K562 (cell line): ENCODE measurements around the gene GJA5. TPM values are rescaled to one million over a fixed set of nuclear protein-coding genes. Genes with fewer than 3 reads are reported as not detected.

Experiments
- ATAC-seq: fragments of 200-7000 bp; cut with Tn5 transposase; 3 replicates; pipeline ENCODE4 v1.9.1; 2020; ENCODE audit warnings: moderate library complexity
- BruUV-seq: library from RNA; stranded (reverse); fragments of 400-500 nt; replicated peaks from 2 replicates; lab custom pipeline; 2021; lab: Mats Ljungman, UMichigan
- CTCF ChIA-PET: fragments of 300-600 bp; formaldehyde crosslinking; extraction: SDS; loops from one replicate; lab custom pipeline; 2021; ENCODE audit warnings: low intra/inter-chr PET ratio; lab: Yijun Ruan, JAX
- POLR2A ChIA-PET: fragments of 300-600, 350-650 bp; sonication (Branson Sonifier 250); formaldehyde crosslinking; extraction: SDS; loops from one replicate; lab custom pipeline; 2021; ENCODE audit warnings: antibody characterized with exemption, inconsistent platforms; lab: Yijun Ruan, JAX
- DNase-seq, 4 experiments: peaks; one replicate each; pipeline versions ENCODE4 v3.0.0 to v3.0.0-alpha.2; 2011 to 2018; ENCODE audit warnings: low spot score in 3 of 4, mixed read lengths in 3 of 4; ENCODE audit errors: extremely low read depth in 1 of 4
- FAIRE-seq: peaks from 2 replicates; lab custom pipeline; 2011; peaks lifted over from hg19 to GRCh38; lab: Jason Lieb, UNC
- H2AFZ ChIP-seq: 2 replicates; pipeline ENCODE4 v1.6.0; 2011; ENCODE audit warnings: low read depth, low read length, control low read depth, inconsistent platforms
- H3K27ac ChIP-seq: fragments of 200-600 bp; 3 replicates; pipeline ENCODE4 v1.8.0; 2011; ENCODE audit warnings: low read depth, mild to moderate bottlenecking, control low read depth, inconsistent platforms, low read length, moderate library complexity, mixed read lengths; ENCODE audit errors: extremely low read depth
- H3K27me3 ChIP-seq, 2 experiments: fragments of 300-600 bp in 1 of 2; 2 replicates in 1 of 2; 3 replicates in 1 of 2; pipeline versions ENCODE4 v1.6.0 to v1.8.0; 2011; ENCODE audit warnings: inconsistent platforms in 2 of 2, low read length in 2 of 2, mild to moderate bottlenecking in 1 of 2, mixed read lengths in 1 of 2, moderate library complexity in 1 of 2; ENCODE audit not compliant: control insufficient read depth in 2 of 2, insufficient read depth in 2 of 2
- H3K36me3 ChIP-seq: fragments of 300-600 bp; 3 replicates; pipeline ENCODE4 v1.8.0; 2011; ENCODE audit warnings: mild to moderate bottlenecking, low read length, inconsistent platforms; ENCODE audit not compliant: control insufficient read depth, insufficient read depth
- H3K4me1 ChIP-seq, 2 experiments: fragments of 200-600 bp in 1 of 2; replicated peaks in 1 of 2; 2 replicates in 1 of 2; 3 replicates in 1 of 2; pipeline versions ENCODE4 v1.5.1 to v1.8.0; 2011; ENCODE audit warnings: inconsistent platforms in 2 of 2, low read length in 2 of 2, mild to moderate bottlenecking in 1 of 2, mixed read lengths in 1 of 2, moderate library complexity in 1 of 2; ENCODE audit not compliant: control insufficient read depth in 2 of 2, insufficient read depth in 2 of 2
- H3K4me2 ChIP-seq: 2 replicates; pipeline ENCODE4 v1.6.1; 2011; ENCODE audit warnings: low read length, control low read depth, inconsistent platforms, mixed read lengths; ENCODE audit not compliant: insufficient read depth
- H3K4me3 ChIP-seq: fragments of 200-600 bp; sonication (generic), shearing (Covaris generic); 2 replicates; pipeline ENCODE4 v1.5.1; 2016; ENCODE audit warnings: control low read depth, inconsistent platforms
- H3K79me2 ChIP-seq: fragments of 200-600 bp; 3 replicates; pipeline ENCODE4 v1.8.0; 2011; ENCODE audit warnings: low read length, inconsistent platforms; ENCODE audit not compliant: control insufficient read depth, insufficient read depth
- H3K9ac ChIP-seq, 2 experiments: 2 replicates each; pipeline versions ENCODE4 v1.6.0 to v1.6.1; 2011; ENCODE audit warnings: low read depth in 2 of 2, low read length in 2 of 2, control low read depth in 1 of 2, inconsistent platforms in 1 of 2, mild to moderate bottlenecking in 1 of 2, mixed read lengths in 1 of 2; ENCODE audit not compliant: insufficient read depth in 1 of 2
- H3K9me1 ChIP-seq: one replicate; pipeline ENCODE4 v1.6.0; 2011; ENCODE audit warnings: inconsistent platforms, mild to moderate bottlenecking, low read length, moderate library complexity; ENCODE audit not compliant: control insufficient read depth, insufficient read depth
- H3K9me3 ChIP-seq: replicated peaks from 2 replicates; pipeline ENCODE4 v1.5.1; 2011; ENCODE audit warnings: low read depth, low read length, inconsistent platforms; ENCODE audit not compliant: control insufficient read depth, insufficient read depth
- H4K20me1 ChIP-seq: replicated peaks from 2 replicates; pipeline ENCODE4 v1.6.1; 2011; ENCODE audit warnings: low read length, inconsistent platforms, mixed read lengths; ENCODE audit not compliant: control insufficient read depth, insufficient read depth
- CEBPG ChIP-seq, 3 experiments: fragments of 200-800 bp in 1 of 3; sonication (Bioruptor generic) in 1 of 3; sonication (generic) in 1 of 3; formaldehyde crosslinking in 1 of 3; IDR thresholded peaks in 2 of 3; conservative IDR thresholded peaks in 1 of 3; 2 replicates each; pipeline versions ENCODE4 v1.6.1 to v1.8.0; 2016 to 2022; ENCODE audit warnings: missing compliant biosample characterization in 2 of 3, missing genetic modification characterization in 2 of 3, mild to moderate bottlenecking in 1 of 3, missing genetic modification reagents in 1 of 3
- CREB3L1 ChIP-seq: fragments of 450-650 bp; IDR thresholded peaks from 2 replicates; pipeline ENCODE4 v1.6.1; 2014; ENCODE audit warnings: low read depth, mild to moderate bottlenecking, moderate library complexity, borderline replicate concordance
- FOS ChIP-seq: IDR thresholded peaks from 3 replicates; pipeline ENCODE4 v1.6.1; 2011; ENCODE audit not compliant: insufficient read length; ENCODE audit errors: extremely low read depth
- FOXK2 ChIP-seq, 2 experiments: fragments of 450-650 bp; IDR thresholded peaks in 1 of 2; conservative IDR thresholded peaks in 1 of 2; 2 replicates each; pipeline ENCODE4 v1.6.1; 2016; ENCODE audit warnings: low read depth in 2 of 2, mild to moderate bottlenecking in 1 of 2
- FUS ChIP-seq: fragments of 200-400 bp; formaldehyde crosslinking; optimal IDR thresholded peaks from 2 replicates; pipeline ENCODE3; 2017; ENCODE audit warnings: low read depth, low read length
- HMG20A ChIP-seq: fragments of 450-650 bp; formaldehyde crosslinking; conservative IDR thresholded peaks from 2 replicates; pipeline ENCODE4 v1.4.0; 2020; ENCODE audit warnings: mild to moderate bottlenecking, mixed read lengths
- HNRNPLL ChIP-seq: fragments of 200-400 bp; formaldehyde crosslinking; IDR thresholded peaks from 2 replicates; pipeline ENCODE4 v1.6.1; 2017; ENCODE audit warnings: low read length, low read depth, mild to moderate bottlenecking; ENCODE audit not compliant: poor library complexity, severe bottlenecking
- NUFIP1 ChIP-seq: fragments of 450-650 bp; IDR thresholded peaks from 2 replicates; pipeline ENCODE4 v1.6.1; 2018; ENCODE audit not compliant: partially characterized antibody
- PREB ChIP-seq: sonication (generic); formaldehyde crosslinking; IDR thresholded peaks from 2 replicates; pipeline ENCODE4 v1.8.1; 2023; ENCODE audit warnings: mild to moderate bottlenecking, missing genetic modification reagents
- PRPF4 ChIP-seq: fragments of 200-400 bp; formaldehyde crosslinking; IDR thresholded peaks from one replicate; pipeline ENCODE4 v1.6.1; 2017; ENCODE audit warnings: low read length, low read depth, mild to moderate bottlenecking; ENCODE audit not compliant: insufficient read depth, poor library complexity, severe bottlenecking
- RBM14 ChIP-seq: fragments of 200-400 bp; formaldehyde crosslinking; IDR thresholded peaks from 2 replicates; pipeline ENCODE4 v1.6.1; 2018; ENCODE audit warnings: low read depth, mild to moderate bottlenecking, low read length, moderate library complexity, borderline replicate concordance; ENCODE audit not compliant: insufficient read depth
- STAT5B ChIP-seq: fragments of 250-450 bp; sonication (Bioruptor Pico); IDR thresholded peaks from 2 replicates; pipeline ENCODE4 v1.8.0; 2021; ENCODE audit warnings: mild to moderate bottlenecking, inconsistent platforms
- TCF3 ChIP-seq: sonication (generic); formaldehyde crosslinking; IDR thresholded peaks from 2 replicates; pipeline ENCODE4 v1.4.0; 2020; ENCODE audit warnings: mild to moderate bottlenecking, missing genetic modification reagents
- XRCC3 ChIP-seq: fragments of 450-650 bp; IDR thresholded peaks from 2 replicates; pipeline ENCODE4 v1.6.1; 2017; ENCODE audit warnings: mild to moderate bottlenecking, moderate library complexity
- ZBTB7A ChIP-seq: IDR thresholded peaks from 2 replicates; pipeline ENCODE4 v1.6.1; 2011; ENCODE audit warnings: low read depth, mild to moderate bottlenecking, low read length, moderate library complexity, borderline replicate concordance; ENCODE audit not compliant: control insufficient read depth
- ZNF764 ChIP-seq: fragments of 250-450 bp; sonication (Bioruptor Pico); IDR thresholded peaks from 2 replicates; pipeline ENCODE4 v1.4.0; 2020; ENCODE audit warnings: low read depth, mild to moderate bottlenecking, moderate library complexity
- ZZZ3 ChIP-seq: fragments of 450-650 bp; IDR thresholded peaks from 2 replicates; pipeline ENCODE4 v1.6.1; 2016; ENCODE audit warnings: antibody characterized with exemption, mild to moderate bottlenecking, moderate library complexity
- WGBS: fragments of 100-300 bp; shearing (Covaris generic); methylation state at CpG from one replicate; pipeline ENCODE4 v1.1.6; 2016; ENCODE audit warnings: low coverage, mixed read lengths; ENCODE audit not compliant: insufficient coverage; ENCODE audit errors: missing lambda C conversion rate; 5-methylcytosine and 5-hydroxymethylcytosine counted together
- in situ Hi-C: fragments of 300-500 bp; cut with MboI; formaldehyde crosslinking; loops from 4 replicates; pipeline ENCODE4 v1.15.0; 2018; ENCODE audit warnings: inconsistent platforms, mixed read lengths
- intact Hi-C: fragments of 100-400 bp; cut with micrococcal nuclease; formaldehyde crosslinking; loops from 2 replicates; pipeline ENCODE4 v1.14.2; 2022
- polyA plus RNA-seq, 8 experiments: library from polyadenylated mRNA; depleted of rRNA in 4 of 8; stranded (reverse) in 5 of 8; unstranded in 3 of 8; fragments of >200 nt; fragmentation: Nextera tagmentation in 2 of 8; fragmentation: Illumina TruSeq in 1 of 8; extraction: Ambion mirVana in 2 of 8; extraction: Trizol in 1 of 8; gene quantifications; 2 replicates each; pipeline versions ENCODE4 v1.2.1 to v1.2.3, GENCODE V29; 2011 to 2014; ENCODE audit warnings: inconsistent platforms in 1 of 8, missing spikeins in 1 of 8
- total RNA-seq, 7 experiments: library from RNA; depleted of rRNA in 6 of 7; stranded (reverse); fragments of >200 nt in 6 of 7; fragmentation: Illumina TruSeq in 2 of 7; extraction: Trizol in 2 of 7; gene quantifications; 2 replicates each; pipeline versions ENCODE4 v1.2.1 to v1.2.3, GENCODE V29; 2011 to 2021; ENCODE audit warnings: low replicate concordance in 1 of 7

The GJA5 gene
- total and polyA plus RNA-seq, 9 of the 15 experiments (the other 6 are each of a cell fraction or from before 2014, with no cell fraction given): 0.07 TPM; not detected in 7

- Histone ChIP-seq H4K20me1 (no peaks in the 10 kb centered on the region; the same call in 1 of the 2 replicates), H3K27me3 (peaks cover 9 to 34% of the 10 kb centered on the region in 2 experiments; a peak in 3 of 5 replicates), H3K4me1 (no peaks in the 10 kb centered on the region; a peak in 1 of 5 replicates), H3K36me3 (no peaks in the 10 kb centered on the region), H3K9me3 (no peaks in the 10 kb centered on the region), H3K9me1 (no peaks in the 10 kb centered on the region), H3K79me2 (no peaks in the 10 kb centered on the region), H2AFZ (no peak overlapping the region), H3K27ac (no peak overlapping the region), H3K9ac (no peak overlapping the region), H3K4me2 (no peak overlapping the region), H3K4me3 (no peak overlapping the region)
- ChIA-PET CTCF (no interaction called here), POLR2A (interaction anchor here (1.1 kb wide), 1 partner anchor 22 kb away, joined by 3 read pairs; no protein-coding TSS in a partner anchor)
- in situ Hi-C loops (no loop called here), intact Hi-C loops (no loop called here)
- under 1% methylated on average over 10 of the region's 10 CpGs for WGBS
- no peak for DNase-seq
- FAIRE-seq: no peak
- no peak for ATAC-seq
- BruUV-seq: no TSS peak
- TF ChIP-seq XRCC3 (no peak), HMG20A (CRISPR knock-in tag) (no peak), CREB3L1 (no peak), ZNF764 (no peak), FUS (no peak), TCF3 (CRISPR knock-in tag) (no peak), PREB (CRISPR knock-in tag) (no peak), FOS (no peak), HNRNPLL (no peak), PRPF4 (no peak), NUFIP1 (no peak), RBM14 (no peak), CEBPG (CRISPR knock-in tag; IDR thresholded peaks at IDR 0.05) (no peak), CEBPG (tag; conservative IDR thresholded peaks at IDR 0.05 in 1 of 2, IDR thresholded peaks at IDR 0.05 in 1 of 2) (no peak), ZZZ3 (no peak), ZBTB7A (no peak), STAT5B (CRISPR knock-in tag) (no peak), FOXK2 (conservative IDR thresholded peaks at IDR 0.05 in 1 of 2, IDR thresholded peaks at IDR 0.05 in 1 of 2; ENCODE audit: low read depth in 2 of 2) (no peak)
Observed at GRCh38 chr1:147771226-147772125, 11.1 kb upstream of the GJA5 start.
